Measurements from ENCODE around the gene UST.
"Not testable (repeated sequence)": the region's sequence is repeated elsewhere in the genome, so short reads cannot be mapped to it uniquely, and the experiment has no call there.

The UST gene

GRCh38 chr6:149014631-149015534 is 268.1 kb downstream of the UST start:
- no peak for DNase-seq

GRCh38 chr6:149015535-149016525 is 269.0 kb downstream of the UST start:
- no peak for DNase-seq

DNA sequence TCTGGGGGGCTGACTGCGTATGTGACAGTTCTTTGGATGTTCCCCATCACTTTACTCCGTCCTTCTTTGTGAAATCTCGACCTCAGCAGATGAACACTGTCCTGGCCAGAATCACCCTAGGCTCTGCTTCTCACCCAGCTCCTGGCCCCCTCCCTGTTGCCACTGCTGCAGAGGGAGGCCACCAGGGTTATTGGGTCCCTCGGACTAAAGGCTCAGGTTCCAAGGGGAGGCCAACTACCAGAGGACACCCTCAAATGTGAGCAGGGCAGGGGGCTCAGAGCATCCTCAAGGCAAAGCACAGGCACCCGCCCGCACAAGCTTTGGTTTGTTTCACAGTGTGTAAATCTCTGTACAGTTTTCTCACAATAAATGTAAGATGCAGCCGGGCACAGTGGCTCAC is 269.9 kb downstream of the UST start:
- no peak for DNase-seq

DNA sequence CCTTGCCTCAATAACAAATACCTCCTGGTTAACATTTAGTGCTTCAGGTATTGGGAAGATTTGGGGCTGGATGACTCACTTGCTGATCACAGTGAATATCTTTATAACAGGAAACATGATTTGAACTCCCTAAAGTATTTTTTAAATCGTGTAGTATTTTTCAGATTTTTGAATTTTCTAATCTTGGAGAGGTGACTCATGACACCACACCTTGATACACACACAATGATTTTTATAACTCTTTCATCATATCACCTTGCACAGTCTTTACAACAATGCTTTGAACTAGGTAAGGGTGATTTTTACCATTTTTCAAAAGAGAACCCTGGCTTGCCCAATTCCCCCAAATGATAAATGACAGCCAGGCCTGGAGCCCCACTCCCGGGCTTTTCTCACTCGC is 273.5 kb downstream of the UST start:
- DNase-seq, result no peak

- no peak for DNase-seq
Measured at GRCh38 chr6:149024361-149024760, 277.5 kb downstream of the UST start.

DNA sequence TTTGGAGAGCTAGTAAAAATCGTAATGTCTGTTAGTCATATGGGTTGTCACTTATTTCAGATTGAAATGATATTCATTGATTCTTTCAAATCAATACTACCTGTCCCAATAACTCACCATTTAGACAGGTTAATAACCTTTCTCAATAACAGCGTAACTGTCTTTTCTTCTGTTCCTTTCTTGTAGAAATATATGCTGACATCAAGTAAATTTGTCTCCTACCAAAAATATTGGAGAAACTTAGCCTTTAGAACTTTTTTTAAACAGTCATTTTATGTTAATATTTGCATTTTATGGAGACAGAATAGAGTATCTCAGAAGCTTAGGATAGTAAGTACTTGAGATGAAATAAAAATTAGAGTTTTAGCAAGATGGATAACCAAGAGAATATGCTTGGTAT is 278.2 kb downstream of the UST start:
- no peak for DNase-seq

GRCh38 chr6:149026530-149026942 is 279.7 kb downstream of the UST start:
- DNase-seq, result no peak

DNA sequence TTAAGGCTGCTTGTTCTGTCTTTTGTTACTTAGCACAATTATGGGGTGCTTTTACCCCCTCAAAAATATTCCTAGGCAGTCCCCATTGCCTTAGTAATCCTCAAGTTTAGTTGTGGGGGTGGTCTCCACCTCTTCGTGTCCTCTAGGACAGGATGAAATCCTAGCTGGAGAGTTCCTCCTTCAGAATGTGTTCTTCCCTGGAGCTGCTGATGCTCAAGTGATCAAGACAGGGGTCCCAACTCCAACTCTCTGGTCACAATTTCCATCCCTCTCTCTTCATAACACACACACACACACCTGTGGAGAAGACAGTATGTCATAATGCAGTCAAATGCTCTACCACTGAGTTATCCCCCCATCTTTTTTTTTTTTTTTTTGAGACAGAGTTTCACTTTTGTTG is 280.7 kb downstream of the UST start:
- no peak for DNase-seq

DNA sequence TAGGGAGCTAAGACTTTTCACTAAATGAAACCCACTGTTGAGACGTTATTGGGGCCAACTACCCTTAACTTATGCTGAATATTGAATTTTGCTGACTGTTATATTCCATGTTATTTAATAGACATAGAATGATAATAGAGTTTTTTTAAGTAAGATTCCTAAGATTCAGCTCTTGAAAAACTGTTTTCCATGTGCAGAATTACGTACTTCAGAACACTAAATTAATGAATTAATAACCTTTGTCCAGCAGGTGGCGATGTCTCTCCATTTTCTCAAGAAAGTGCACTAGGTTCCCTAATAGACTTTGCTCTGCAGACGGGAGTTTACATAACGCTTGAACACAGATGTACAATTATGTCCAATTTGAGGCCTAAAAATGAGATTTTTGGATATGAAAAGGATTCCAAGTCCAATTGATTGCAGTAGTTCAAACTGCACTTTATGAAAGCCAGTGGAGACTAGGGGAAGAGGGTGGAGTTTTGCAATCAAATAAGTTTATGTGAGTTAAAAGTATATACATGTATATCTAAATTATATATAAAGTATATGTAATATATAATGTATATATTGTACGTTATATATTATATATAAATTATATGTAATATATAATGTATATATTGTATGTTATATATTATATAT is 282.1 kb downstream of the UST start:
- DNase-seq, result peak; percentile 58

GRCh38 chr6:149031201-149031858 is 284.5 kb downstream of the UST start:
- no peak for DNase-seq

DNA sequence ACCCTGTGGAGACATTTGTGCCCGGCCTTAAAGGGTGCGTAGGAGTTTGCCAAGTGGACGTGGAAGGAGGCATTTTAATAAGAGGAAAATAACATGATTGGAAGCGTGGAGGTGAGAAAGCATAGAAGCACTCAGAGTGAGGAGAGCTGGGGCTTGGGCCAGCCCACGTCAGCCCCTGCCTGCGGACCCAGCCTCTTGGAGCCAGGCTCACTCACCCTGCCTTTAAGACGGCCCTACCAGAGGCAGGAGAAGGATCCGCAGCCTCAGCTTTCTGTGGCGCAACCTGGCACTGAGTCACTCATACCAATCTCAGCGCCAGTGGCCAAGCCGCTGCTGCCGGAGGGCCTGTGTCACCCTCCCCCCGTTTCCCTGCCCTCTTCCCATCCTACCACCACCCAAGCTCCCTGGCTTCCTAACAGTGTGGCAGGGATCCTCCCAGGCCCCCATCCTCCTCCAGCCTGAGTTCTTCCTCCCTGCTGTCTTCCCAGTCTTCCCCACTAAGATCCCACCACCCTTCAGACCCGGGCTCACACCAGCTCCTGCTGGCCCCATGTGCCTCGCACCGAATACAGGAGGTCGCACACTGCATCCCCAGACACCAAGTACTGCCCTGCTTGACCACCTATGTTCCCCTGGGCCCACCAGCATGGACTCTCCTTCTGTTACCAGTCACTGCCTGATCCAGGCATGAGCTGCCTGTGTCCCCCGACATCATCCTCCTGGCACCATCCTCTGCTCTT is 285.2 kb downstream of the UST start:
- no peak for DNase-seq

DNA sequence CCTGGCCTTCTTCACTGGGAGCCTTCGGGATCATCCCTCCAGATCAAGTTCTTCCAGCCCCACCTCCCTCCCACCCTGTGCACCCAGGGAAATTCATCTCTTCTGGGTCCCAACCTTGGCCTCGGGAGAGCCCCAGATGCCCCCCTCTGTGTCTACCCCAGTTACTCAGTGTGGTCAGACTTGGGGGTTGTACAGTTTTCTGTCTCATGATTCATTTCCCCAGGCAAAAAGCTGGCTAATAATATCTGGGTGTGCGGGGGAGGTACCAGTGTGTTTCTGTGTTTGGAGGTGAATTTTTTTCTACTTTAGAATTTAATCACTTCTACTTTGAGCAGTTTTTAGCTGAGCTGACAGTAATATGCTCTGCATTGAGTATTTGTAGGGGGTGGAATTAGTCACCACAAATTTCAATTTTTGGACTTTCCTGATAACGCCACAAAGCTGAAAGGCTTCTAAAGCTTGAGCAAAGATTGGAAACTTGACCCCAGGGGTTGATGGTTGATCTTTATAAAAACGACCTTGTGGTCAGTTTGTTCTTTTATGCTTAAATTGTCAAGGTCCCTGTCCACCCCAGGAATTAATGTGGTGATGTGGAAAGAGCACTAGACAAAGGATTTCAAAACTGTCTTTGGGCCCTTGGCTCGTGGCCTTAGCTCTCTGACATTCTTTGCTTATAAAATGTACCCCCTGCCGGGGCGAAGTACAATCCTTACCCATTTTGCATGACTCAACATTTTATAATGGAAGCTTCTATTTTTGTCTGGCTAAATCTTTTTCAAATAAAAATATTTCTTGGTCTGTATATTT is 286.0 kb downstream of the UST start:
- no peak for DNase-seq

GRCh38 chr6:149033454-149033853 is 286.6 kb downstream of the UST start:
- DNase-seq, result no peak

GRCh38 chr6:149035766-149036165 is 288.9 kb downstream of the UST start:
- no peak for DNase-seq

DNA sequence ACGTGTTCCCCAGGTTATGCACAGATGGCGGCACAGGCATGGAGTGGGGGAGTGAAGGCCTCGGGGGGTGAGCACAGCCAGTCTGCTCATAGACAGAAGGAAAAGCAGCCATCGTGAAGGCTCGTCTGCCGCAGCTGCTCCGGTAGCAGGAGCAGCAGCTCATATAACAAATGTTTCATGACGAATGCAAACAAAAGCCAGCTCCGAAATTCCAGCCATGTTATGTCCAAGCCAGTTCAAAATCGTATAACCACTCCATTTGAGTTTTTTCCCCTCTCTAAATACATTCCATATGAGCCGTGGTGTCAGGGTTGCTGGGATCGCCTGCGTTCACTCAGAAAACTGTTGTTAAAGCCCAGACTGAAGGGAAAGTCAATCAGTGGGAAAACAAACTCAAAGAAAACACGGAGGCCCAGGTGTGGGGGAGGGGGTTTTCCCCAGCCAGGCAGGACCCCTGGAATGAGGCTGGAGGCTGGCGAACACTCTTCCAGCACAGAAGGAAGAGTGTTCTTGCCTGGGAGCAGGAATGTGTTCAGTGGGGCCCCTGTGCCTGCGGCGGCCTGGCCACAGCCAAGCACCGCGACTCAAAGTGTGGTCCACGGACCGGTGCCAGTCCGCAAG is 290.3 kb downstream of the UST start:
- peak; percentile 46 for DNase-seq

DNA sequence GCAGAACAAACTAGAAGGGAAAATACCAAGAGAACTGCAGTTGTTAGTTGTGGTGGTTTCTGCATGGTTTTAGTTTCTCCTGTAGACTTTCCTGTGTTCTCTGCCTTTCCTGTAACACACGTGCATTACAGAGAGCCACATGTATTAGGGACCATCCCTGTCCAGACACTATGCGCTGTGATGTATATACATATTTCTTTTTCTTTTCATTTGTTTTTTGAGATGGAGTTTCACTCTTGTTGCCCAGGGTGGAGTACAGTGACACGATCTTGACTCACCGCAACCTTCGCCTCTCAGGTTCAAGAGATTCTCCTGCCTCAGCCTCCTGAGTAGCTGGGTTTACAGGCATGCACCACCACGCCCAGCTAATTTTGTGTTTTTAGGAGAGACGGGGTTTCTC is 292.2 kb downstream of the UST start:
- not testable (repeated sequence) for DNase-seq

DNA sequence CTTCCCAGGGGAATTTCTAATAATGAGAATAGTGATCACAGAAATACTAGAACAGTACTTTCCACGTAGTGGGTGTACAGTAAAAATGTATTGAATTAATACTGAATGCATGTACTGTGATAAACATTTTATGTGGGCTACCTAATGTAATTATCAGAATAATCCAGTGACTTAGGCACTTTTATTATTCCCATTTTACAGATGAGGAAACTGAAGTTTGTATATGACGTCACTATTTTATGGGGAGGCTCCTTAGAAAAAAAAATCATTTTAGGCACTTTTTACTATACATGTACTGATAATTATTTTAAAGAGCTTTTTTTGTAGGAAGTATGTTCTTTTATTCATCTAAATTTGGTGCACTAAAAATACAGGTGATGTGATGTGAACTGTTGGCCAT is 295.1 kb downstream of the UST start:
- no peak for DNase-seq

- DNase-seq, result no peak
Measured at GRCh38 chr6:149043476-149044130, 296.8 kb downstream of the UST start.

- no peak for DNase-seq
Measured at GRCh38 chr6:149044528-149044927, 297.7 kb downstream of the UST start.

GRCh38 chr6:149045404-149045803 is 298.6 kb downstream of the UST start:
- DNase-seq, result no peak
